Esophagus (tissue), 2 donors: ENCODE results near the gene DPY19L3. TPM values are rescaled to one million over a fixed set of nuclear protein-coding genes. Genes with fewer than 3 reads are reported as not detected.

Source experiments
- H3K27ac ChIP-seq, 2 donors: one replicate each; pipeline ENCODE4 v1.5.1; 2013; ENCODE audit warnings: low read depth in 2 of 2, mild to moderate bottlenecking in 2 of 2, inconsistent platforms in 1 of 2, low read length in 1 of 2, moderate library complexity in 1 of 2
- H3K27me3 ChIP-seq, 2 donors: one replicate each; pipeline ENCODE4 v1.6.1; 2013; ENCODE audit warnings: low read length in 2 of 2, control low read depth in 1 of 2, mild to moderate bottlenecking in 1 of 2; ENCODE audit not compliant: insufficient read depth in 2 of 2, control insufficient read depth in 1 of 2
- H3K36me3 ChIP-seq, 2 donors: one replicate each; pipeline ENCODE4 v1.6.1; 2013; ENCODE audit warnings: low read length in 1 of 2; ENCODE audit not compliant: control insufficient read depth in 2 of 2, insufficient read depth in 2 of 2
- H3K4me1 ChIP-seq, 2 donors: one replicate each; pipeline ENCODE4 v1.6.1; 2013; ENCODE audit warnings: low read length in 1 of 2; ENCODE audit not compliant: control insufficient read depth in 2 of 2, insufficient read depth in 2 of 2
- H3K4me3 ChIP-seq, 2 donors: one replicate each; pipeline ENCODE4 v1.5.1; 2013; ENCODE audit warnings: low read length in 2 of 2, mild to moderate bottlenecking in 2 of 2, low read depth in 1 of 2, moderate library complexity in 1 of 2
- H3K9me3 ChIP-seq, 2 donors: one replicate each; pipeline ENCODE4 v1.6.1; 2013; ENCODE audit warnings: mild to moderate bottlenecking in 2 of 2, low read depth in 1 of 2, low read length in 1 of 2, moderate library complexity in 1 of 2; ENCODE audit not compliant: control insufficient read depth in 2 of 2, insufficient read depth in 1 of 2
- WGBS, 2 donors: extraction: QIAGEN DNeasy Blood & Tissue Kit; methylation state at CpG; one replicate each; pipeline ENCODE4 v1.1.7; 2013; 5-methylcytosine and 5-hydroxymethylcytosine counted together
- polyA plus RNA-seq, 2 donors: library from polyadenylated mRNA; stranded (reverse); fragments of 200-250 nt; gene quantifications; one replicate each; pipeline ENCODE4 v1.2.3, GENCODE V29; 2013
- donor health status: healthy with polysubstance abuse.
- donor health status: Bipolar disorder and iron deficiency.

Gene DPY19L3
- polyA plus RNA-seq, 2 donors, result 2.9 to 3.1 TPM

DNA sequence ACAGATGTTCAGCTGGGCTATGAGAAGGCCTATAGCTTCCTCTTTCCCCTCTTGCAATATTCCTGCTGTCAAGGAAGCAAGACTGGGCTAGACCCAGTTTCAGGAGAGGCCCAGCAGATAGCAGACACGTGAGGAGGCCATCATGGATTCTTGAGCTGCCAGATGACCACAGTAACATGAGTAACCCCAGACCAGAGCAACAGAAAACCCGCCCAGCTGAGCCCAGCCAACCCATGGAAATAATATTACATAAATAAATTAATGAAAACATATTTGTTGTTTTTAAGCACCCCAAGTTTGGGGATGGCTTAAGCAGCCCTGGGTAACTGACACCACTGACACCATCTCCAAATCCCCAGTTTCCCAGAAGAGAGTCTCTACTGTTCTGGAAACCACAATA lies 125.2 kb downstream of the DPY19L3 start:
- H3K36me3 ChIP-seq, result no peaks in the 10 kb centered on the region
- H3K27ac ChIP-seq, result no peak overlapping the region
- H3K27me3 ChIP-seq, result no peaks in the 10 kb centered on the region
- H3K4me3 ChIP-seq, result no peak overlapping the region
- no peaks in the 10 kb centered on the region for H3K4me1 ChIP-seq
- peaks cover 2 to 6% of the 10 kb centered on the region in 2 donors for H3K9me3 ChIP-seq
- whole genome bisulfite sequencing, 2 donors, result 66 to 68% methylated on average over 2 of the region's 2 CpGs

DNA sequence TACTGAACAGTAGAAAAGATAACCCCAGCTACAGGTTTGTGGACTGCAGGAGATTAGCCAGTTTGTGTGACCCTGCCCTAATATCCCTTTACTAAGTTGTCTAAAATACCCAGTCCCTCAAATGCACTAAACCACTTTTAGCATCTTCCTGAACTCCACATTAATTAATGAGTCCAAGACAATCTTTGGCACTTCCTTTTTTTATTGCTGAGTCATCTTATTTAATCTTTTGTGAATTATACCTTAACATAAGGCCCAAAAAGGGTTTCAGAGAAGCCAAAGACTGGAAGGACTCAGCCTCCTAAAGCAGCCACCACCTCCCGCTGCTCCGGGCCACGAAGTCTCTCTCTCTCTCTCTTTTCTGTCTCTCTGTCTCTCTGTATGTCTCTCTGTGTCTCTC lies 126.7 kb downstream of the DPY19L3 start:
- Histone ChIP-seq H3K27ac (no peak overlapping the region), H3K36me3 (no peaks in the 10 kb centered on the region), H3K9me3 (peaks cover 2 to 6% of the 10 kb centered on the region in 2 donors), H3K4me3 (no peak overlapping the region), H3K27me3 (no peaks in the 10 kb centered on the region), H3K4me1 (no peaks in the 10 kb centered on the region)
- 87 to 92% methylated on average over 3 of the region's 3 CpGs for WGBS, 2 donors

Other genes starting within 250 kb of the DPY19L3 start
- 1 to 10 TPM; 2.9 to 3.1 TPM for gene ZNF507, start 60.2 kb upstream of the DPY19L3 start, polyA plus RNA-seq
- 100 to 1,000 TPM in 1 of 2 donors, 10 to 100 TPM in 1; 95.3 to 197 TPM for gene PDCD5, start 175.4 kb downstream of the DPY19L3 start, polyA plus RNA-seq